HG03280 (cell line): ENCODE data around the gene HOXD8.

ENCODE experiments used
- ATAC-seq: cut with Tn5 transposase; IDR thresholded peaks from one replicate; pipeline ENCODE4 v1.9.1; 2021; ENCODE audit warnings: mild to moderate bottlenecking, moderate library complexity; ENCODE audit not compliant: unreplicated experiment

Gene HOXD8

GRCh38 chr2:176090862-176091261 is 38.6 kb upstream of the HOXD8 start:
- no peak for ATAC-seq

- ATAC-seq = no peak
These were observed 37.9 kb upstream of the HOXD8 start for GRCh38 chr2:176091329-176092258.

- no peak for ATAC-seq
These were observed 37.0 kb upstream of the HOXD8 start, which contains the start of gene HOXD13 for GRCh38 chr2:176092270-176093144. TSS of gene HOXD13 (plus strand) at chr2:176092721. CDS start at chr2:176092891, 170 bp downstream.

- ATAC-seq = no peak
These were observed 36.2 kb upstream of the HOXD8 start for GRCh38 chr2:176093145-176093897.

GRCh38 chr2:176093898-176094249 is 35.6 kb upstream of the HOXD8 start:
- no peak for ATAC-seq

GRCh38 chr2:176094349-176094748 is 35.2 kb upstream of the HOXD8 start:
- no peak for ATAC-seq

- no peak for ATAC-seq
These were observed 34.1 kb upstream of the HOXD8 start for GRCh38 chr2:176095421-176095820.

GRCh38 chr2:176096243-176096985 is 33.1 kb upstream of the HOXD8 start:
- ATAC-seq = no peak

- peak; percentile 83 for ATAC-seq
These were observed 32.3 kb upstream of the HOXD8 start for GRCh38 chr2:176096986-176097819.

- no peak for ATAC-seq
These were observed 31.6 kb upstream of the HOXD8 start for GRCh38 chr2:176097820-176098365.

- ATAC-seq = no peak
These were observed 30.9 kb upstream of the HOXD8 start for GRCh38 chr2:176098366-176099158.

- ATAC-seq = no peak
These were observed 30.3 kb upstream of the HOXD8 start for GRCh38 chr2:176099159-176099727.

- ATAC-seq = no peak
These were observed 29.6 kb upstream of the HOXD8 start, which contains the start of gene HOXD12 for GRCh38 chr2:176099728-176100546. TSS of gene HOXD12 (plus strand) at chr2:176099795. CDS start at chr2:176099802, 7 bp downstream.

GRCh38 chr2:176100547-176101140 is 28.9 kb upstream of the HOXD8 start:
- no peak for ATAC-seq

- ATAC-seq = no peak
These were observed 28.2 kb upstream of the HOXD8 start for GRCh38 chr2:176101216-176101830.

GRCh38 chr2:176101842-176102241 is 27.7 kb upstream of the HOXD8 start:
- no peak for ATAC-seq
